NCI-H2196 treated with DMSO at 0.1 percent for 48 hours (cell line): ENCODE data around the gene SMIM10.
"Not testable (repeated sequence)": the region's sequence is repeated elsewhere in the genome, so short reads cannot be mapped to it uniquely, and the experiment has no call there.

Experiments
- DNase-seq: peaks from one replicate; lab custom pipeline; 2025; ENCODE audit not compliant: unreplicated experiment; lab: John Stamatoyannopoulos, UW

Gene SMIM10

DNA sequence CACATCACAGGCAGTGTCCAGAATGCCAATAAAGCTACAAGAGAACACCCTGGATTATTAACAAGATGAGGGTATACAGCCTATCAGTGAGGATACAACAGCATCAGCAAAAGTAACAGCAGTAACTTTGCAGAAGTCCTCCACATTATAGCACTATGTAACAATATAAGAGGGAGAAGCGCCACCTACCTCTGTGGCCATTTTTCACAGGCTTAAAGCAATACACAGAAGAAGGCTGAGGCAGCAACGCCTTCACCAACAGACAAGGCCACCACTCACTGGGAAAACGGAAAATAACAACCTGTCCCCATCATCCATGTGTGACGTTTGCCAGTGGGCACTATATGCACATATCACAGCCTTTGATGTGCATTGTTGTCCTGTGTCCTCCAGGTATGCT, 19.0 kb downstream of the SMIM10 start:
- no peak for DNase-seq

DNA sequence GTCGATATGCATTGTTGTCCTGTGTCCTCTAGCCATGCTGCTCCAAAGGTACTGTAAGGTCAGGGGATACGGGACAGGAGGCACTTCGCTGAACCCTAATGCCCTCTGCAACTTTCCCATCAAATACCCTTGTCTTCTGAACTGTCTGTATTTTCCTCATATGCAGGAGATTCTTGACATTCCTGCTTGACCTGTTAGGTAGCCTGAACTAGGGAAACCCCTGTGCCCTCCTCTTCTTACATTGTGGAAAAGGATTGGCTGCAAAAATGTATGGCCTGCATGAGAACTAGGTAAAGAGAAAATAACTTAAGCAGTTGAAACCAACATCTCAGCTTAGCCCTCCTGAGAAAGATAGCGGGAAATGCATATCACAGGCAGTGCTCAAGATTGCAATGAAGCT, 20.1 kb downstream of the SMIM10 start:
- DNase-seq = no peak

DNA sequence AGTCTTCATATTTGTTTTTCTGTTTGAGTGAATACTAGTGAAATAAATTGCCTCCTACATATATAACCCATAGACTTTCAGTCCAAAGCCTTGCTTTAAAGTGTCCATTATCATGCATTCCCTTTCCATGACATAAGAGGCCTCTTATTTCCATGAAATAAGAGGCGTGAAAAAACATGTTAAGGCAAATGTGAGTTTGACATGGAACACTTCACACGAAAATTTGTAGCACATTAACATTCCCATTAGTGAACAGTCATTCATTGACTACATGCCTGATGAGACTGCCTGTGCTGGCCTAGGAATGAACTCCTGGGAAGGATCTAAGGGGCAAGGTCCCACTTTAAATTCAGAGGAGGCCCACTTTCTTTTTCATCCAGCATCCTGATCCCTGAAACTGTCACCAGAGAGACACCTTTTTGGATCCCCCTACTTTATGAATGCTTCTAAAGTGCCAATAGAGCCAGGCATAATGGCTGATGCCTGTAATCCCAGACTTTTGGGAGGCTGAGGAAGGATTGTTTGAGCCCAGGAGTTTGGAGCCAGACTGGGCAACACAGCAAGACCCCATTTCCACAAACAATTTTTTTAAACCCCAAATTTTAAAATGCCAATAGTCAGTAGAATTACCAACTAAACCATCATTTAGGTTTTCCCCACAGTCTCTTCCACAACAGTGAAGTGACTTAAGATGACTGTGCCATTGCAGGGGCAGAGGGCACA, 24.9 kb downstream of the SMIM10 start:
- no peak for DNase-seq

DNA sequence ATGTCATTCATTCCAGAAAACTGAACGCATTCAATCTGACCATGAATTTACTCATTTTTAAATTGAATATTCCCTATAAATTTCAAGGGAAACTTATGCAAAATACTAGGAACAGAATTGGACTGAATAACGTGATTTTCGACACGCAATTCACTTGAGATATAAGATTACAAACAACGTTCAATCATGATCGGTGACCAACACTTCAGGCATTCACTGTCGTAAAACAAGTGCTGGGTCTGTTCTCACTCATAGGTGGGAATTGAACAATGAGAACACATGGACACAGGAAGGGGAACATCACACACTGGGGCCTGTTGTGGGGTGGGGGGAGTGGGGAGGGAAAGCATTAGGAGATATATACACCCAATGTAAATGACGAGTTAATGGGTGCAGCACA, 29.1 kb downstream of the SMIM10 start:
- not testable (repeated sequence) for DNase-seq

DNA sequence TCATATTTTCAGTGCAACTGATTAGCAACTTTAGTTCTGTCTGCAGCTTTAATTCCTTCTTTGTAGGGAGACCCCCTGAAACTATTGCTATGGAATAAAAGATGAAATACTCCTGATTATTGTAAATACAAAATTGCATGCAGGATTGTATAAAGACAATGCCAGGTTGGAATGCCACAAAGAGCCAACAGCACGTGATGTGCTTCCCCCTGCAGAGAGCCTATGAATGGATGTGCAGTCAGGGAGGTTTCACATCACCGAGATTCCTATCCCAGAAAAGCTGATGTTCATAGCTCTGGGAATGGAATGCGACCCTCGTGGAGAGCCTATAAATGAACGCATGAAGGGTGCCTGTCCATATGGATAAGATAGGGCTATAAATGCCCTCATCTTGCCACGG, 33.0 kb downstream of the SMIM10 start:
- DNase-seq = not testable (repeated sequence)

DNA sequence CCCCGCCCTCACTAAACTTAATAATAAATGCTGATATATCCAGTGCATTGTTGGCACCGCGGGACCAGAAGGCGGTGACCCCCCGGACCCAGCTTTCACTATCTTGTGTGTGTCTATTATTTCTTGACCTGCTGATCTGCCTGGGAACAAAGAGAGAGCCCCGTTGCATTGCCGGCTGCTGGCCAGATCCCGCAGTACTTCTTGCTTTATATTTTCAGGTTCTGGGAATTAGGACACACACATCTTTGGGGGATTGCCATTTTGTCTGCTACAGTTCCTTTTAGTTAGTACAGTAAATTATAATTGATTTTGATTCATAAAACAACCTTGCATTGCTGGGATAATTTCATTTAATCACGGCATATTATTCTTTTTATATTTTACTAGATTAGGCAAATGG, 33.7 kb downstream of the SMIM10 start:
- no peak for DNase-seq

DNA sequence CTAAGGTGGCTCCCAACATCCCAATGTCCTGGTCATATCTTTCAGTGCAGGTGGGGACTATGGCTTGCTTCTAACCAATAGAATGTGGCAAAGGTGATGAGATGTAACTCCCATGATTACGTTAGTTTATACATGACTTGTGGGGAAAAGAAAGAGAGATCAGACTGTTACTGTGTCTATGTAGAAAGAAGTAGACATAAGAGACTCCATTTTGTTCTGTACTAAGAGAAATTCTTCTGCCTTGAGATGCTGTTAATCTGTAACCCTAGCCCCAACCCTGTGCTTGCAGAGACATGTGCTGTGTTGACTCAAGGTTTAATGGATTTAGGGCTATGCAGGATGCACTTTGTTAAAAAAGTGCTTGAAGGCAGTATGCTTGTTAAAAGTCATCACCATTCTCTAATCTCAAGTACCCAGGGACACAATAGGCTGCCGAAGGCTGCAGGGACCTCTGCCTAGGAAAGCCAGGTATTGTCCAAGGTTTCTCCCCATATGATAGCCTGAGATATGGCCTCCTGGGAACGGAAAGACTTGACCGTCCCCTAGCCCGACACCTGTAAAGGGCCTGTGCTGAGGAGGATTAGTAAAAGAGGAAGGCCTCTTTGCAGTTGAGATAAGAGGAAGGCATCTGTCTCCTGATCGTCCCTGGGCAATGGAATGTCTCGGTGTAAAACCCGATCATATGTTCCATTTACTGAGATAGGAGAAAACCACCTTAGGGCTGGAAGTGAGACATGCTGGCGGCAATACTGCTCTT, 39.6 kb downstream of the SMIM10 start:
- not testable (repeated sequence) for DNase-seq

DNA sequence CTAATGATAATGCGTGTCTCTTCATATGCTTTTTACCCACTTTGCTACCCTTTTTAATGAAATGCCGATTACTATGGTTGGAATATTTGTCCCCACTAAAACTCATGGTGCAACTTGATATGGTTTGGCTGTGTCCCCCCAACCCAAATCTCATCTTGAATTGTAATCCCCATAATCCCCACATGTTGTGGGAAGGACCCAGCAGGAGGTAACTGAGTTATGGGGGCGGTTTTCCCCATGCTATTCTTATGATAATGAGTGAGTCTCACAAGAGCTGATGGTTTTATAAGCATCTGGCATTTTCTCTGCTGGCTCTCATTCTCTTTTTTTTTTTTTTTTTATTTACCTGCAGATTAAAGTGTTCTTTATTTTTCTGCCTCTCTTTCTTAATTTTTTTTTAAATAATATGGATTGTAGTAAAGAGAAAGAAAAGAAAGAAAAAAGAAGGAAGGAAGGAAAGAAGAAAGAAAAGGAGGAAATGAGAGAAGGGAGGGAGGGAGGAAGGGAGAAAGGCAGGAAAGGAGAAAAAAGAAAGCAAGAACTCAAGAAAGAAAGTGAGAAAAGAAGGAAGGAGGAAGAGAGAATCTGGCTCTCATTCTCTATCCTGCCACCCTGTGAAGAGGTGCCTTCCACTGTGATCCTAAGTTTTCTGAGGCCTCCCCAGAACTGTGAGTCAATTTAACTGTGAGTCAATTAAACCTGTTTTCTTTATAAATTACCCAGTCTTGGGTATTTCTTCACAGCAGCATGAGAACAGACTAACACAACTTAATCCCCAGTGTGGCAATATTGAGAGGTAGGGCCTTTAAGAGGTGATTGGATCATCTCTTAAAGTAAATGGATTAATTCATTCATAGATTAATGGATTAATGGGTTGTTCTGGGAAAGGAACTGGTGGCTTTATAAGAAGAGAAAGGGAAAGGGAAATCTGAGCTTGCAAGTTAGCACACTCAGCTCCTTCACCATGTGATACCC, 50.6 kb downstream of the SMIM10 start:
- not testable (repeated sequence) for DNase-seq
